H9 (cell line): Measurements from ENCODE around the gene PPHLN1. TPM values are rescaled to one million over a fixed set of nuclear protein-coding genes. Genes with fewer than 3 reads are reported as not detected.

ENCODE experiments used
- DNase-seq: peaks from one replicate; pipeline ENCODE4 v3.0.0-alpha.2; 2017
- H2AFZ ChIP-seq: one replicate; pipeline ENCODE4 v1.6.1; 2013; ENCODE audit warnings: mild to moderate bottlenecking, low read length, control low read depth, moderate library complexity
- H2AK5ac ChIP-seq: 2 replicates; pipeline ENCODE4 v1.6.1; 2013; ENCODE audit warnings: low read length, control low read depth, mixed read lengths; ENCODE audit not compliant: insufficient read length
- H2BK120ac ChIP-seq: one replicate; pipeline ENCODE4 v1.6.1; 2013; ENCODE audit warnings: low read depth, mild to moderate bottlenecking, low read length, control low read depth, inconsistent platforms; ENCODE audit not compliant: poor library complexity, severe bottlenecking
- H2BK12ac ChIP-seq: 2 replicates; pipeline ENCODE4 v1.6.1; 2013; ENCODE audit warnings: low read length, control low read depth, mixed read lengths, low read depth; ENCODE audit not compliant: insufficient read length
- H2BK15ac ChIP-seq: 2 replicates; pipeline ENCODE4 v1.6.1; 2013; ENCODE audit warnings: low read depth, low read length, control low read depth
- H2BK20ac ChIP-seq: one replicate; pipeline ENCODE4 v1.6.1; 2013; ENCODE audit warnings: low read depth, mild to moderate bottlenecking, low read length, control low read depth, inconsistent platforms; ENCODE audit not compliant: poor library complexity, severe bottlenecking
- H2BK5ac ChIP-seq: 2 replicates; pipeline ENCODE4 v1.6.1; 2013; ENCODE audit warnings: low read length, control low read depth, mixed read lengths; ENCODE audit not compliant: insufficient read length
- H3K14ac ChIP-seq: 2 replicates; pipeline ENCODE4 v1.6.1; 2013; ENCODE audit warnings: low read length, control low read depth; ENCODE audit not compliant: insufficient read depth
- H3K18ac ChIP-seq: 2 replicates; pipeline ENCODE4 v1.6.1; 2013; ENCODE audit warnings: low read depth, mild to moderate bottlenecking, mixed read lengths, low read length, control low read depth; ENCODE audit not compliant: insufficient read length
- H3K23ac ChIP-seq: 2 replicates; pipeline ENCODE4 v1.6.1; 2013; ENCODE audit warnings: low read length, control low read depth, mixed read lengths, low read depth; ENCODE audit not compliant: insufficient read length
- H3K23me2 ChIP-seq: 2 replicates; pipeline ENCODE4 v1.6.1; 2013; ENCODE audit warnings: low read depth, mild to moderate bottlenecking, mixed read lengths, low read length, control low read depth; ENCODE audit not compliant: insufficient read length, poor library complexity, severe bottlenecking
- H3K27ac ChIP-seq: 2 replicates; pipeline ENCODE4 v1.5.1; 2013; ENCODE audit warnings: low read length, control low read depth, mixed read lengths, low read depth; ENCODE audit not compliant: insufficient read length
- H3K27me3 ChIP-seq: 2 replicates; pipeline ENCODE4 v1.6.1; 2013; ENCODE audit warnings: low read length, control low read depth, inconsistent platforms; ENCODE audit not compliant: insufficient read depth
- H3K4ac ChIP-seq: 2 replicates; pipeline ENCODE4 v1.6.1; 2013; ENCODE audit warnings: low read depth, mild to moderate bottlenecking, control low read depth, inconsistent platforms, low read length, moderate library complexity
- H3K4me1 ChIP-seq: 2 replicates; pipeline ENCODE4 v1.6.1; 2013; ENCODE audit warnings: low read length, control low read depth, inconsistent platforms; ENCODE audit not compliant: insufficient read depth
- H3K4me2 ChIP-seq: 2 replicates; pipeline ENCODE4 v1.6.1; 2013; ENCODE audit warnings: low read length, control low read depth, mixed read lengths; ENCODE audit not compliant: insufficient read length, insufficient read depth
- H3K56ac ChIP-seq: 2 replicates; pipeline ENCODE4 v1.6.1; 2013; ENCODE audit warnings: low read depth, mild to moderate bottlenecking, mixed read lengths, low read length, control low read depth; ENCODE audit not compliant: insufficient read length
- H3K79me1 ChIP-seq: 2 replicates; pipeline ENCODE4 v1.6.1; 2013; ENCODE audit warnings: low read depth, mild to moderate bottlenecking, moderate library complexity, low read length, control low read depth, inconsistent platforms; ENCODE audit not compliant: insufficient read depth, poor library complexity, severe bottlenecking
- H3K79me2 ChIP-seq: 2 replicates; pipeline ENCODE4 v1.6.1; 2013; ENCODE audit warnings: low read length, control low read depth, inconsistent platforms; ENCODE audit not compliant: insufficient read depth
- H3K9ac ChIP-seq: 2 replicates; pipeline ENCODE4 v1.6.1; 2013; ENCODE audit warnings: low read length, control low read depth, mixed read lengths; ENCODE audit not compliant: insufficient read length; ENCODE audit errors: extremely low read depth
- H3K9me3 ChIP-seq: one replicate; pipeline ENCODE4 v1.6.1; 2013; ENCODE audit warnings: low read depth, low read length, inconsistent platforms; ENCODE audit not compliant: control insufficient read depth
- H3T11ph ChIP-seq: one replicate; pipeline ENCODE4 v1.6.1; 2013; ENCODE audit warnings: mild to moderate bottlenecking, low read length, control low read depth, inconsistent platforms
- H4K20me1 ChIP-seq: one replicate; pipeline ENCODE4 v1.6.1; 2013; ENCODE audit not compliant: control insufficient read depth, insufficient read length, insufficient read depth
- H4K5ac ChIP-seq: 2 replicates; pipeline ENCODE4 v1.6.1; 2013; ENCODE audit warnings: low read depth, mild to moderate bottlenecking, mixed read lengths, low read length, control low read depth; ENCODE audit not compliant: insufficient read length
- H4K8ac ChIP-seq: replicated peaks from 2 replicates; pipeline ENCODE4 v1.6.1; 2013; ENCODE audit warnings: low read length, control low read depth, mixed read lengths, low read depth; ENCODE audit not compliant: insufficient read length
- H4K91ac ChIP-seq: 2 replicates; pipeline ENCODE4 v1.6.1; 2013; ENCODE audit warnings: low read depth, mild to moderate bottlenecking, moderate library complexity, mixed read lengths, low read length, control low read depth; ENCODE audit not compliant: insufficient read length
- H3K27ac Mint-ChIP-seq, 3 experiments: 2 replicates in 2 of 3; 3 replicates in 1 of 3; pipeline ENCODE4 v1.8.0; 2020 to 2021; ENCODE audit warnings: mixed read lengths in 3 of 3, mild to moderate bottlenecking in 1 of 3, moderate library complexity in 1 of 3
- H3K27me3 Mint-ChIP-seq: 2 replicates; pipeline ENCODE4 v1.8.0; 2021; ENCODE audit warnings: low read depth, mild to moderate bottlenecking, moderate library complexity, mixed read lengths
- H3K36me3 Mint-ChIP-seq, 3 experiments: 2 replicates in 2 of 3; 3 replicates in 1 of 3; pipeline ENCODE4 v1.8.0; 2020 to 2021; ENCODE audit warnings: low read depth in 3 of 3, mixed read lengths in 3 of 3; ENCODE audit not compliant: insufficient read depth in 1 of 3
- H3K4me1 Mint-ChIP-seq, 2 experiments: 2 replicates each; pipeline ENCODE4 v1.8.0; 2020; ENCODE audit warnings: mixed read lengths in 2 of 2
- H3K4me3 Mint-ChIP-seq, 2 experiments: 2 replicates in 1 of 2; 3 replicates in 1 of 2; pipeline ENCODE4 v1.8.0; 2020 to 2021; ENCODE audit warnings: mild to moderate bottlenecking in 2 of 2, mixed read lengths in 2 of 2, moderate library complexity in 1 of 2
- H3K9me3 Mint-ChIP-seq, 2 experiments: 2 replicates in 1 of 2; 3 replicates in 1 of 2; pipeline ENCODE4 v1.8.0; 2020; ENCODE audit warnings: mild to moderate bottlenecking in 2 of 2, mixed read lengths in 2 of 2, moderate library complexity in 1 of 2
- WGBS: extraction: QIAGEN DNeasy Blood & Tissue Kit; methylation state at CpG from one replicate; pipeline ENCODE4 v1.1.7; 2013; ENCODE audit warnings: missing lambda C conversion rate, low lambda C conversion rate, mixed read lengths; ENCODE audit not compliant: insufficient read length; ENCODE audit errors: extremely low coverage; 5-methylcytosine and 5-hydroxymethylcytosine counted together
- total RNA-seq: library from RNA; stranded (reverse); gene quantifications from 2 replicates; pipeline ENCODE4 v1.2.1, GENCODE V29; 2021
- TF ChIP-seq, protein P1 (sequence below): fragments of 200-600 bp; sonication (generic); conservative IDR thresholded peaks from 3 replicates; pipeline ENCODE4 v1.8.0; 2021; ENCODE audit warnings: antibody characterized with exemption, mild to moderate bottlenecking

PPHLN1 gene
- total RNA-seq, 1 experiment from 2014 or later = 66.2 TPM

DNA sequence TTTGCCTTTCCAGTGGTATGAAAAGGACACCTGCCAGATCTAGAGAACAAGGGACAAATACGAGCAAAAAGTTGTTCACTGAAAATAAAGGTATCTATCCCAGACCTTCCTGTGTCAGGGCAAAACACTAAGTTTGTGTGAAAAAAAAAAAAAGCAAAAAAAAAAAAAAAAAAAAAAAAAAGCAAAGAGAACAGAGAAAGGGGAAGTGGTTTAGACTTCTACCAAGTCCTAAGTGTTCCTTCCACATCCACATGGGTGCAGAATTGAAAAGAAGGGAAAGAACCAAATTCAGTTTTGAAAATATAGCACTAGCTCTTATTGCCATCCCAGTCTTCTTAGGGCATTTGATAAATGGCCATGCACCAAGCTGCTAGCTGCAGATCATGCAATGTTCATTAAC, 41.8 kb upstream of the PPHLN1 start:
- H2BK5ac ChIP-seq = no peak overlapping the region
- H2AK5ac ChIP-seq = no peak overlapping the region
- DNase-seq = no peak
- no peaks in the 10 kb centered on the region for H3K4me1 Mint-ChIP-seq
- no peak overlapping the region for H3K4me3 Mint-ChIP-seq
- no peak overlapping the region for H3T11ph ChIP-seq
- H3K18ac ChIP-seq = no peak overlapping the region
- no peaks in the 10 kb centered on the region for H3K79me2 ChIP-seq
- H3K23ac ChIP-seq = no peak overlapping the region
- no peak overlapping the region for H3K4me2 ChIP-seq
- H3K79me1 ChIP-seq = no peaks in the 10 kb centered on the region
- H3K27ac ChIP-seq = no peak overlapping the region
- no peak overlapping the region for H3K14ac ChIP-seq
- no peak overlapping the region for H2BK15ac ChIP-seq
- no peaks in the 10 kb centered on the region for H3K9me3 Mint-ChIP-seq
- H3K36me3 Mint-ChIP-seq = no peaks in the 10 kb centered on the region
- H4K5ac ChIP-seq = no peak overlapping the region
- no peak overlapping the region for H3K56ac ChIP-seq
- H4K8ac ChIP-seq = no peak overlapping the region
- H4K20me1 ChIP-seq = no peaks in the 10 kb centered on the region
- WGBS = no CpG with 5 or more reads among the region's 1 CpG
- no peak overlapping the region for H3K9ac ChIP-seq
- no peak overlapping the region for H2BK12ac ChIP-seq
- no peak overlapping the region for H3K4ac ChIP-seq
- H3K27ac Mint-ChIP-seq = no peak overlapping the region
- peaks cover 17% of the 10 kb centered on the region for H3K27me3 Mint-ChIP-seq
- H2BK20ac ChIP-seq = no peak overlapping the region
- no peaks in the 10 kb centered on the region for H3K9me3 ChIP-seq
- H2BK120ac ChIP-seq = no peak overlapping the region
- TF ChIP-seq, protein P1, sequence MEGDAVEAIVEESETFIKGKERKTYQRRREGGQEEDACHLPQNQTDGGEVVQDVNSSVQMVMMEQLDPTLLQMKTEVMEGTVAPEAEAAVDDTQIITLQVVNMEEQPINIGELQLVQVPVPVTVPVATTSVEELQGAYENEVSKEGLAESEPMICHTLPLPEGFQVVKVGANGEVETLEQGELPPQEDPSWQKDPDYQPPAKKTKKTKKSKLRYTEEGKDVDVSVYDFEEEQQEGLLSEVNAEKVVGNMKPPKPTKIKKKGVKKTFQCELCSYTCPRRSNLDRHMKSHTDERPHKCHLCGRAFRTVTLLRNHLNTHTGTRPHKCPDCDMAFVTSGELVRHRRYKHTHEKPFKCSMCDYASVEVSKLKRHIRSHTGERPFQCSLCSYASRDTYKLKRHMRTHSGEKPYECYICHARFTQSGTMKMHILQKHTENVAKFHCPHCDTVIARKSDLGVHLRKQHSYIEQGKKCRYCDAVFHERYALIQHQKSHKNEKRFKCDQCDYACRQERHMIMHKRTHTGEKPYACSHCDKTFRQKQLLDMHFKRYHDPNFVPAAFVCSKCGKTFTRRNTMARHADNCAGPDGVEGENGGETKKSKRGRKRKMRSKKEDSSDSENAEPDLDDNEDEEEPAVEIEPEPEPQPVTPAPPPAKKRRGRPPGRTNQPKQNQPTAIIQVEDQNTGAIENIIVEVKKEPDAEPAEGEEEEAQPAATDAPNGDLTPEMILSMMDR = no peak
- H4K91ac ChIP-seq = no peak overlapping the region
- no peaks in the 10 kb centered on the region for H3K23me2 ChIP-seq
- no peaks in the 10 kb centered on the region for H3K27me3 ChIP-seq
- no peak overlapping the region for H2AFZ ChIP-seq
- no peaks in the 10 kb centered on the region for H3K4me1 ChIP-seq
